Keratinocyte (primary cell): ENCODE data around the gene NMNAT2. TPM values are rescaled to one million over a fixed set of nuclear protein-coding genes. Genes with fewer than 3 reads are reported as not detected.
A peak's percentile ranks its signal among the peaks of the same experiment; 100 is the strongest.

Experiments
- DNase-seq: peaks from one replicate; pipeline ENCODE4 v3.0.0-alpha.2; 2011; ENCODE audit warnings: low read depth, missing footprints, low spot score
- FAIRE-seq: peaks from 2 replicates; lab custom pipeline; 2011; peaks lifted over from hg19 to GRCh38; lab: Jason Lieb, UNC
- H2AFZ ChIP-seq: 2 replicates; pipeline ENCODE4 v1.6.0; 2012; ENCODE audit warnings: low read length, control low read depth, inconsistent platforms; ENCODE audit not compliant: control insufficient read depth
- H3K27ac ChIP-seq: 2 replicates; pipeline ENCODE4 v1.5.1; 2011; ENCODE audit warnings: low read length; ENCODE audit not compliant: control insufficient read depth, insufficient read depth
- H3K27me3 ChIP-seq: 3 replicates; pipeline ENCODE4 v1.6.0; 2011; ENCODE audit warnings: low read length; ENCODE audit not compliant: control insufficient read depth, insufficient read depth; ENCODE audit errors: extremely low read depth
- H3K36me3 ChIP-seq, 2 experiments: 2 replicates in 1 of 2; 3 replicates in 1 of 2; pipeline ENCODE4 v1.5.1; 2011; ENCODE audit warnings: low read length in 2 of 2, mild to moderate bottlenecking in 1 of 2; ENCODE audit not compliant: control insufficient read depth in 2 of 2, insufficient read depth in 2 of 2; ENCODE audit errors: extremely low read depth in 1 of 2
- H3K4me1 ChIP-seq: 3 replicates; pipeline ENCODE4 v1.5.1; 2011; ENCODE audit warnings: low read length; ENCODE audit not compliant: control insufficient read depth, insufficient read depth; ENCODE audit errors: extremely low read depth
- H3K4me2 ChIP-seq: 3 replicates; pipeline ENCODE4 v1.6.0; 2011; ENCODE audit warnings: low read depth, low read length; ENCODE audit not compliant: control insufficient read depth, insufficient read depth; ENCODE audit errors: extremely low read depth
- H3K4me3 ChIP-seq, 3 experiments: fragments of 200-600 bp in 1 of 3; sonication (generic) in 1 of 3; 2 replicates in 2 of 3; 3 replicates in 1 of 3; pipeline ENCODE4 v1.5.1; 2011 to 2016; ENCODE audit warnings: low read length in 3 of 3, mild to moderate bottlenecking in 3 of 3, control low read depth in 2 of 3, inconsistent platforms in 1 of 3, low read depth in 1 of 3, mixed read lengths in 1 of 3, mixed run types in 1 of 3, moderate library complexity in 1 of 3; ENCODE audit not compliant: control insufficient read depth in 2 of 3, insufficient read depth in 2 of 3; ENCODE audit errors: extremely low read depth in 1 of 3
- H3K79me2 ChIP-seq: 2 replicates; pipeline ENCODE4 v1.6.0; 2012; ENCODE audit warnings: low read length; ENCODE audit not compliant: control insufficient read depth, insufficient read depth
- H3K9ac ChIP-seq: 3 replicates; pipeline ENCODE4 v1.6.0; 2011; ENCODE audit warnings: low read length; ENCODE audit not compliant: control insufficient read depth, insufficient read depth; ENCODE audit errors: extremely low read depth
- H3K9me1 ChIP-seq: 3 replicates; pipeline ENCODE4 v1.6.0; 2011; ENCODE audit warnings: low read length; ENCODE audit not compliant: control insufficient read depth, insufficient read depth; ENCODE audit errors: extremely low read depth
- H3K9me3 ChIP-seq: 2 replicates; pipeline ENCODE4 v1.5.1; 2012; ENCODE audit warnings: low read depth, low read length; ENCODE audit not compliant: control insufficient read depth
- H4K20me1 ChIP-seq: 3 replicates; pipeline ENCODE4 v1.6.0; 2011; ENCODE audit warnings: low read length; ENCODE audit not compliant: control insufficient read depth, insufficient read depth; ENCODE audit errors: extremely low read depth
- CTCF ChIP-seq, 3 experiments: IDR thresholded peaks in 1 of 3; conservative IDR thresholded peaks in 1 of 3; optimal IDR thresholded peaks in 1 of 3; 2 replicates in 2 of 3; 3 replicates in 1 of 3; pipeline versions ENCODE3 to v1.5.1; 2011; ENCODE audit warnings: low read length in 3 of 3, mild to moderate bottlenecking in 3 of 3, moderate library complexity in 2 of 3, control low read depth in 1 of 3, inconsistent platforms in 1 of 3; ENCODE audit not compliant: insufficient read depth in 2 of 3; ENCODE audit errors: extremely low read depth in 1 of 3
- EZH2 ChIP-seq: IDR thresholded peaks from one replicate; pipeline ENCODE4 v1.6.1; 2012; ENCODE audit warnings: inconsistent platforms, mild to moderate bottlenecking, low read length, moderate library complexity
- dilution Hi-C: fragments of 300-500 bp; cut with MboI; formaldehyde crosslinking; loops from one replicate; pipeline ENCODE4 v1.7.0; 2020; ENCODE audit warnings: low sequenced_read_pairs; ENCODE audit not compliant: extremely low pct_ligation_motif_present
- polyA plus RNA-seq, 5 experiments: library from polyadenylated mRNA; depleted of rRNA in 3 of 5; stranded (reverse) in 3 of 5; stranded (forward) in 1 of 5; unstranded in 1 of 5; fragments of >200 nt; gene quantifications; 1 replicate in 1 of 5; 2 replicates in 3 of 5; 3 replicates in 1 of 5; pipeline versions ENCODE4 v1.2.1 to v1.2.3, GENCODE V29; 2011 to 2012; ENCODE audit warnings: missing spikeins in 2 of 5, low read depth in 1 of 5, low replicate concordance in 1 of 5

Gene NMNAT2
- polyA plus RNA-seq, 1 donor (not counting 4 experiments of a cell fraction or from before 2014, with no cell fraction given): 0.72 TPM

DNA sequence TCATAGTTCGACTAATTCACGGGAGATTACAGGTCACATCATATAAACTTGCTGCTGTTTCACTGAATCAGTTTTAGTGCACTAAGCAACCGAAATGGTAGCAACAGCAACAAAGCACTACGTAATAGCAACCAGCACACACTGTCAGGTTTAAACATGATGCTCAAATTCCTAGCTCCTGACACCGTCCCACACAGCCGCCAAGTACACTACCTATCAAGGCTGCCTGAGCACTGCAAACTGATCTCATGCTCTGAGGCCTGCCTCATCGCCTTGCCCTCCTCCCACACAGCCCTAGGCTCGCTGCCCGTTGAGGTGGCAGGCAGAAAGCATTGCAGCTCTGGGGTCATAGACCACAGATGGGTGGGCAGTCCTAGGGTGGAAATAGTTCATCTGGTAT, 219.7 kb downstream of the NMNAT2 start:
- Histone ChIP-seq H3K27me3 (no peaks in the 10 kb centered on the region), H3K9ac (peak overlapping the region; percentile 77), H3K4me3 (no peak overlapping the region), H3K4me2 (peak overlapping the region; percentile 52), H3K4me1 (peaks cover 60% of the 10 kb centered on the region), H3K36me3 (peaks cover 10 to 44% of the 10 kb centered on the region in 2 experiments), H3K79me2 (peaks cover 95% of the 10 kb centered on the region), H2AFZ (no peak overlapping the region), H4K20me1 (peaks cover 42% of the 10 kb centered on the region), H3K9me1 (peaks cover 4% of the 10 kb centered on the region), H3K9me3 (no peaks in the 10 kb centered on the region), H3K27ac (peak overlapping the region; percentile 97)
- DNase-seq (no peak), FAIRE-seq (peak; percentile 98)
- TF ChIP-seq EZH2: no peak
- no peak for TF ChIP-seq CTCF (optimal IDR thresholded peaks at IDR 0.05 in 1 of 3, IDR thresholded peaks at IDR 0.05 in 1 of 3, conservative IDR thresholded peaks at IDR 0.05 in 1 of 3; ENCODE audit: extremely low read depth in 1 of 3, insufficient read depth in 2 of 3, low read length in 3 of 3)
- dilution Hi-C loops: no loop called here

Other genes starting within 250 kb of the NMNAT2 start
- 1,627 to 2,571 TPM (median 2,208 TPM) in 3 replicates for gene LAMC2, start 232.1 kb downstream of the NMNAT2 start, polyA plus RNA-seq
- gene SMG7, start 54.1 kb upstream of the NMNAT2 start, polyA plus RNA-seq: 27.5 to 43.6 TPM (median 38.2 TPM) in 3 replicates
- 8.3 to 12.6 TPM (median 9.2 TPM) in 3 replicates for gene NCF2, start 172.1 kb upstream of the NMNAT2 start, polyA plus RNA-seq
- gene ARPC5, start 217.4 kb upstream of the NMNAT2 start, polyA plus RNA-seq: 146 to 255 TPM (median 184 TPM) in 3 replicates
- gene APOBEC4, start 234.9 kb upstream of the NMNAT2 start, polyA plus RNA-seq: not detected in 3 replicates